Measurements from ENCODE around the gene SOX6.

- no peak for TF ChIP-seq CTCF (optimal IDR thresholded peaks at IDR 0.05 in 1 of 3, IDR thresholded peaks at IDR 0.05 in 1 of 3, conservative IDR thresholded peaks at IDR 0.05 in 1 of 3; ENCODE audit: extremely low read depth in 1 of 3, insufficient read depth in 2 of 3, low read length in 3 of 3)
- no peak for TF ChIP-seq EZH2 (IDR thresholded peaks at IDR 0.05; ENCODE audit: low read length)
Measured at GRCh38 chr11:16380941-16381568, 24.7 kb upstream of the SOX6 start.

All from keratinocyte (primary cell).